Stimulated activated effector memory CD8-positive, alpha-beta T cell treated with anti-CD3 and anti-CD28 coated beads, Interleukin-12 subunit alpha, Interleukin-12 subunit beta, amount 100 ng/mL, for 72 hours (primary cell): ENCODE results near the gene PPIL4.

Experiments
- ATAC-seq: fragments of 150-1000 bp; cut with Tn5 transposase; 2 replicates; pipeline ENCODE4 v1.10.0; 2021
- DNase-seq, 2 donors: peaks; one replicate each; pipeline ENCODE4 v3.0.0; 2021 to 2022; ENCODE audit warnings: low spot score in 2 of 2
- H3K27ac Mint-ChIP-seq: one replicate; pipeline ENCODE4 v1.8.0; 2022; ENCODE audit warnings: mild to moderate bottlenecking, mixed read lengths
- H3K36me3 Mint-ChIP-seq: one replicate; pipeline ENCODE4 v1.8.0; 2022; ENCODE audit warnings: mild to moderate bottlenecking, mixed read lengths
- H3K4me1 Mint-ChIP-seq: one replicate; pipeline ENCODE4 v1.8.0; 2022; ENCODE audit warnings: mixed read lengths
- H3K4me3 Mint-ChIP-seq: one replicate; pipeline ENCODE4 v1.8.0; 2022; ENCODE audit warnings: mild to moderate bottlenecking, mixed read lengths
- H3K9me3 Mint-ChIP-seq: one replicate; pipeline ENCODE4 v1.8.0; 2022; ENCODE audit warnings: mixed read lengths

The PPIL4 gene

GRCh38 chr6:149482545-149483333 is 63.1 kb downstream of the PPIL4 start:
- peak in 1 of 2 donors; percentile 69 for DNase-seq
- H3K9me3 Mint-ChIP-seq: no peaks in the 10 kb centered on the region
- H3K4me1 Mint-ChIP-seq: peaks cover 58% of the 10 kb centered on the region
- ATAC-seq: no peak
- peak overlapping the region; percentile 93 for H3K4me3 Mint-ChIP-seq
- peaks cover 79% of the 10 kb centered on the region for H3K36me3 Mint-ChIP-seq
- H3K27ac Mint-ChIP-seq: peak overlapping the region; percentile 98

- Mint-ChIP-seq H3K9me3 (no peaks in the 10 kb centered on the region), H3K36me3 (peaks cover 99% of the 10 kb centered on the region), H3K27ac (peak overlapping the region; percentile 98), H3K4me1 (peaks cover 68% of the 10 kb centered on the region), H3K4me3 (peak overlapping the region; percentile 93)
- ATAC-seq: peak; percentile 11
- no peak for DNase-seq
Measured at GRCh38 chr6:149480502-149481280, 65.2 kb downstream of the PPIL4 start.

GRCh38 chr6:149478631-149479314 is 67.1 kb downstream of the PPIL4 start:
- DNase-seq (no peak), ATAC-seq (no peak)
- H3K27ac Mint-ChIP-seq: peak overlapping the region; percentile 98
- peak overlapping the region; percentile 93 for H3K4me3 Mint-ChIP-seq
- H3K9me3 Mint-ChIP-seq: no peaks in the 10 kb centered on the region
- H3K36me3 Mint-ChIP-seq: peaks cover 100% of the 10 kb centered on the region
- H3K4me1 Mint-ChIP-seq: peaks cover 56% of the 10 kb centered on the region

DNA sequence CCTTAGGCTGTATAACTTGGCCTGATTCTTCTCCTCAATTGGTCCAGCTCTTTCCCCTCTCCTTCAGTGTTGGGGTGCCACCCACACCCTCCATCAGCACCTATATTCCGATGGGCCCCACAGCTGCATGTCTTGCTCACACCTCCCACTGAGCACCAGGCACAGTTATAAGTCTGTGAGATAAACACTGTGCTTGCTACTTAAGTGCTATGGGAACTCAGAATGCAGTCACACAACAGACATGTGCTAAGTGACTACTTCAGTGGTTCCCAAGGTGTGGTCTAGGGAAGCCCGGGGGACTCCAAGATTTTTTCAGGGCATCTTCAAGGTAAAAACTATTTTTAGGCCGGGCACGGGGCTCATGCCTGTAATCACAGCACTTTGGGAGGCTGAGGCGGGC is 68.3 kb downstream of the PPIL4 start:
- Mint-ChIP-seq H3K4me3 (peak overlapping the region; percentile 31), H3K9me3 (no peaks in the 10 kb centered on the region), H3K27ac (peak overlapping the region; percentile 50), H3K4me1 (peaks cover 62% of the 10 kb centered on the region), H3K36me3 (peaks cover 100% of the 10 kb centered on the region)
- DNase-seq (no peak), ATAC-seq (no peak)

GRCh38 chr6:149476789-149477455 is 68.9 kb downstream of the PPIL4 start:
- peak overlapping the region; percentile 50 for H3K27ac Mint-ChIP-seq
- H3K4me3 Mint-ChIP-seq: peak overlapping the region; percentile 31
- DNase-seq (no peak), ATAC-seq (no peak)
- H3K4me1 Mint-ChIP-seq: peaks cover 62% of the 10 kb centered on the region
- no peaks in the 10 kb centered on the region for H3K9me3 Mint-ChIP-seq
- peaks cover 100% of the 10 kb centered on the region for H3K36me3 Mint-ChIP-seq

DNA sequence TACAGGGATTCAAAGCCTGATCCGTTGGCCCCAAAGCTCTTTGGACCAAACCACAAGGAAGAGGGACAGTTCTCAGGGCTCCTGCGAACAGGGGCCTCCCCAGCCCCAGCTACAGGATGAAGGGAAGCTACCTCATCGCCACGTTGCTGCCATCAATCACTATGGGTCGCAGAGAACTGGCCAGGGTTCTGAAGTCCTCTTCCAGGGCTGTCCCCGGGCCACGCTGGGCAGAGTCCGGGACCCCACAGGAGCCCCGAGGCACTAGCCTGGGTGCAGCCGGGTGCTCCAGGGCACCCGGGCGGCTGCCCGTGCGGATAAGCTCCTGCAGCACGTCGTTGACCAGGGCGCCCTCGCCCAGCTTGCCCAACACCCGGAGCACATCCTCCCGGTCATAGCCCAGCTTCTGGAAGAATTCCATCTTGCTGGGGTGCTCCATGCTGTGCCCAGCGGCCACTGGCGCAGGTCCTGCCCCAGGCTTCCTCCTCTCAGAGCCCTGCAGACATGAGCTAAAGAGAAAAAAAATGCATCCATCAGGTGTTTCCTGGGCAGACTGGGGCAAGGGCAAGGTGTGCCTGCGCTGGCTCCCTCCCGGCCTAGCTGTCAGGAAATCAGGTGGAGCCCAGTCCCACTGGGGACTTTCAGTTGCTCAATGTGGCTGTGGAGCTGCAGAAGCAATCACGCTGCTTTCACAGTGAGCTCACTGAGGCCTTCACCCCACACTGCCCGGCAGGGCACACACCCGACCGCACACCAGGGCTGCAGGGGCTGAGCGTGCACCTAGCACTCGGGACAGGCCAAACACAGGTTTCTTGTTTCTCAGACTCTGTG is 71.5 kb downstream of the PPIL4 start:
- peaks cover 50% of the 10 kb centered on the region for H3K4me1 Mint-ChIP-seq
- H3K9me3 Mint-ChIP-seq: no peaks in the 10 kb centered on the region
- H3K4me3 Mint-ChIP-seq: peak overlapping the region; percentile 30
- DNase-seq: no peak
- H3K27ac Mint-ChIP-seq: peak overlapping the region; percentile 70
- no peak for ATAC-seq
- H3K36me3 Mint-ChIP-seq: peaks cover 100% of the 10 kb centered on the region

DNA sequence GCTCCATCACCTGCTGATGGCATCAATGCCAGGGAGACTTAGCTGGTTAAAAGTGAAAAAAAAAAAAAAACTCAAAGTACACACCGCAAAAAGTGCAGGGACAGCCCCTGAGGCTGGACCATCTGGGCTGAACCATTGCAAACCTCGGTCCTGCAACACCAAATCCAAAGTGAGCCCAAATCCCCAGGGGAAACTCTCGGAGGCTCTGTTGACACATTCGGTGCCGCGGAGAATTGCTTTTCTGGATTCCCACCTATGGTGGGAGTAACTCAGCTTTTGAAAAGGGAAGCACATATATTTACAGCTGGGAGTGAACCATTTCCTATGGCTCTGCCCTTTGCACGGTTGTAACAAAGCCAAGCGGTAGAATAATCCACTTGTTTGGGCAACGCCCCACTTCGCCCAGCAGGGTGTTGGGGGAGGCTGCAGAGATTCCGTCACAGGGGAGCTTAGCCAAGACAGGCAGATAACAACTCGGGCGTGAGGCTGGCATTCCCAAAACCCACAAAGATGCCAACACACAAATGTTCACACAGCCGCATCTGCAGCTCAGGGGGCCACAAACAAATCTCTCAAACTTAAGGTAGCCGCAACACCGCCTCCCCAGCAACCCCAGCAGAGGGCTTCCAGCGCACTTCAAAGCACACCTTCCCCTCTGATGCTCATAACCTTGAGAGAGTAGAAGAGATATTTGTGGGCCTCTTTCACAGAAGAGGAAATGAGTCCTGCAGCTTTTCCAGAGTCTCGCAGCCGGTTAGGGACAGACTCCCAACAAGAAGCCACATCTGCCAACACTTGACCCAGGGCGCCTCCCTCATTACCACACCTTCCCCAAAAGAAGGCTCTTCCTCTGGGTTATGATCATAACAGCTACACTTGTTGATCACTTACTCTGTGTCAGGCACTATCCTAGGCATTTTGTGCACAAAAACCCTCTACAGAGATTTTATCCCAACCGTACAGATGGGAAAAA is 72.5 kb downstream of the PPIL4 start:
- Mint-ChIP-seq H3K36me3 (peaks cover 100% of the 10 kb centered on the region), H3K9me3 (no peaks in the 10 kb centered on the region), H3K27ac (peak overlapping the region; percentile 70), H3K4me3 (peak overlapping the region; percentile 31), H3K4me1 (peaks cover 47% of the 10 kb centered on the region)
- ATAC-seq (no peak), DNase-seq (no peak)

DNA sequence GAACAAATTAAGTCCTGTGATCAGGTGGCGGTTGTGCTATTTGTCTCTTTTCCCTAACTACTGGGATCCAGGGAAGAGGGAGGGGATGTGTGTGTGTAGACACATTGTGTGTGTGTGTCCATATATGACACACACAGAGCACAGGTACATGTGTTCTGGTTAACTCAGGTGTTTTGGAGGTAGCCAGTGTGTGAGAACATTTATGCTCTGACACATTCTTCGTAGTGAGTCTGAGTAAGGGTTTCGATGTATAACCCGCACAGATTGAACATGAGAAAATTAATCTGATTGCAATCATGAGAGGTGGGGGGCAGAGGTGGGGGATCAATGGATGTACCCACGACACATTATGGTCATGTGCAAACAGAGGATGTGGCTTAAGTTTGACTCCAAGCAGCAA is 73.6 kb downstream of the PPIL4 start:
- Mint-ChIP-seq H3K36me3 (peaks cover 100% of the 10 kb centered on the region), H3K9me3 (no peaks in the 10 kb centered on the region), H3K27ac (peak overlapping the region; percentile 85), H3K4me3 (peak overlapping the region; percentile 16), H3K4me1 (peaks cover 48% of the 10 kb centered on the region)
- ATAC-seq (peak; percentile 15), DNase-seq (no peak)

- H3K9me3 Mint-ChIP-seq: no peaks in the 10 kb centered on the region
- no peak for DNase-seq
- H3K36me3 Mint-ChIP-seq: peaks cover 100% of the 10 kb centered on the region
- H3K4me3 Mint-ChIP-seq: peak overlapping the region; percentile 16
- ATAC-seq: peak; percentile 58
- H3K27ac Mint-ChIP-seq: peak overlapping the region; percentile 85
- peaks cover 44% of the 10 kb centered on the region for H3K4me1 Mint-ChIP-seq
Measured at GRCh38 chr6:149471801-149472200, 74.0 kb downstream of the PPIL4 start.

DNA sequence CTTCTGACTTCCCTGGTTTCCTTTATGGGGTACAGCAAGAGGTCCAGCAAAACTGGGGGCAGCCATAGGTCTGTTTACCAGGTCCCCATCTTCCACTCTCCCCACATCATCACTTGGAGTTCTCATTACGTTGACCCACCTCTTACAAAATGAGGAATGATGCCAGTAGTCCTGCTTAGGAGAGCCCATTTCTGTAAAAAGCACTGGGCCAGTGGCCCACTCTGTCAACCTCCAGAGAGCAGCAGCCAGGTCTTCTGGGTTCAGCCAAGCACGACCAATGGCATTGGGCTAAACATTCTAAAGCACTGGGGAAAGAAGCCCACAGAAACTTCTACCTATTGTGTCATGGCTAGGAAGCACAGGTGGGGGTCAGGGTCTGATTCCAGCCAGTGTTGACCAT is 74.9 kb downstream of the PPIL4 start:
- Mint-ChIP-seq H3K36me3 (peaks cover 100% of the 10 kb centered on the region), H3K9me3 (no peaks in the 10 kb centered on the region), H3K4me1 (peaks cover 42% of the 10 kb centered on the region), H3K27ac (no peak overlapping the region), H3K4me3 (no peak overlapping the region)
- DNase-seq (no peak), ATAC-seq (no peak)

- Mint-ChIP-seq H3K4me1 (peaks cover 60% of the 10 kb centered on the region), H3K4me3 (peak overlapping the region; percentile 33), H3K9me3 (no peaks in the 10 kb centered on the region), H3K27ac (peak overlapping the region; percentile 80), H3K36me3 (peaks cover 100% of the 10 kb centered on the region)
- ATAC-seq (no peak), DNase-seq (no peak)
Measured at GRCh38 chr6:149468179-149468578, 77.7 kb downstream of the PPIL4 start.

DNA sequence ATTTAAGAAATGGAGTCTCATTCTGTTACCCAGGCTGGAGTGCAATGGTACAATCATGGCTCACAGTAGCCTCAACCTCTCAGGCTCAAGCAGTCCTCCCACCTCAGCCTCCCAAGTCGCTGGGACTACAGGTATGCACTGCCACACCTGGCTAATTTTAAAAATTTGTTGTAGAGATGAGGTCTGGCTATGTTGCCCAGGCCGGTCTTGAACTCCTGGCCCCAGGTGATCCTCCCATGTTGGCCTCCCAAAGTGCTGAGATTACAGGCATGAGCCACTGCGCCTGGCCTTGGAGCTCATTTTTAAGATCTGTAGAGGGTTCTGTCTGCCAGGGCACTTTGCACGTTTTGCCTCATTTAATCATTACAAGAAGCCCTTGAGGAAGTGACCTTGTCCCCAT is 78.6 kb downstream of the PPIL4 start:
- Mint-ChIP-seq H3K4me3 (no peak overlapping the region), H3K4me1 (peaks cover 63% of the 10 kb centered on the region), H3K9me3 (no peaks in the 10 kb centered on the region), H3K27ac (no peak overlapping the region), H3K36me3 (peaks cover 100% of the 10 kb centered on the region)
- DNase-seq: no peak
- ATAC-seq: no peak

- Mint-ChIP-seq H3K36me3 (peaks cover 100% of the 10 kb centered on the region), H3K9me3 (no peaks in the 10 kb centered on the region), H3K4me1 (peaks cover 48% of the 10 kb centered on the region), H3K4me3 (peak overlapping the region; percentile 13), H3K27ac (peak overlapping the region; percentile 64)
- ATAC-seq (peak; percentile 41), DNase-seq (no peak)
Measured at GRCh38 chr6:149464411-149464810, 81.4 kb downstream of the PPIL4 start.
